HG03521 (cell line): ENCODE results near the gene FOXO6.
"Not testable (repeated sequence)": the region's sequence is repeated elsewhere in the genome, so short reads cannot be mapped to it uniquely, and the experiment has no call there.

ENCODE experiments used
- ATAC-seq: cut with Tn5 transposase; IDR thresholded peaks from one replicate; pipeline ENCODE4 v1.9.1; 2021; ENCODE audit warnings: mild to moderate bottlenecking, moderate library complexity; ENCODE audit not compliant: unreplicated experiment

The FOXO6 gene

DNA sequence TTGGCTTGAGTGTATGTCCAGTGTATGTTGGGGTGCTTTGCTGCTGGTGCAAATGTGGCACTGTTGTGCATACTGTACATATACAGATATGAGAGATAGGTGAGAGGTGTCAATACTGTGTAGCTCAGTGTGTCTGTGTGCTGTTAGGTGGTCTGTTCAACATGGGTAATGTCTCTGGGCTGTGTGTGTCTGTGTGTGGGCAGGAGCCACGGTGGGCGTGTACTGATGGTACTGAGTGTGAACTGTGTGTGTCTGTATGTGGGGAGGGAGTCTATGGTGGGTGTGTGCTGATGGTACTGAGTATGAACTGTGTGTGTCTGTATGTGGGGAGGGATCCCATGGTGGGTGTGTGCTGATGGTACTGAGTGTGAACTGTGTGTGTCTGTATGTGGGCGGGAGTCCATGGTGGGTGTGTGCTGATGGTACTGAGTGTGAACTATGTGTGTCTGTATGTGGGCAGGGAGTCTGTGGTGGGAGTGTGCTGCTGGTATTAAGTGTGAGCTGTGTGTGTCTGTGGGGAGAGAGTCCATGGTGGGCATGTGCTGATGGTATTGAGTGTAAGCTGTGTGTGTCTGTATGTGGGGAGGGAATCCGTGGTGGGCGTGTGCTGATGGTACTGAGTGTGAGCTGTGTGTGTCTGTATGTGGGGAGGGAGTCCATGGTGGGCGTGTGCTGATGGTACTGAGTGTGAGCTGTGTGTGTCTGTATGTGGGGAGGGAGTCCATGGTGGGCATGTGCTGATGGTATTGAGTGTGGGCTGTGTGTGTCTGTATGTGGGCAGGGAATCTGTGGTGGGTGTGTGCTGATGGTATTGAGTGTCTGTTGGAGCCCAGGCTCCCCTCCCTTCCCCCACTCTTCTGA lies 32.2 kb upstream of the FOXO6 start:
- ATAC-seq, result no peak

DNA sequence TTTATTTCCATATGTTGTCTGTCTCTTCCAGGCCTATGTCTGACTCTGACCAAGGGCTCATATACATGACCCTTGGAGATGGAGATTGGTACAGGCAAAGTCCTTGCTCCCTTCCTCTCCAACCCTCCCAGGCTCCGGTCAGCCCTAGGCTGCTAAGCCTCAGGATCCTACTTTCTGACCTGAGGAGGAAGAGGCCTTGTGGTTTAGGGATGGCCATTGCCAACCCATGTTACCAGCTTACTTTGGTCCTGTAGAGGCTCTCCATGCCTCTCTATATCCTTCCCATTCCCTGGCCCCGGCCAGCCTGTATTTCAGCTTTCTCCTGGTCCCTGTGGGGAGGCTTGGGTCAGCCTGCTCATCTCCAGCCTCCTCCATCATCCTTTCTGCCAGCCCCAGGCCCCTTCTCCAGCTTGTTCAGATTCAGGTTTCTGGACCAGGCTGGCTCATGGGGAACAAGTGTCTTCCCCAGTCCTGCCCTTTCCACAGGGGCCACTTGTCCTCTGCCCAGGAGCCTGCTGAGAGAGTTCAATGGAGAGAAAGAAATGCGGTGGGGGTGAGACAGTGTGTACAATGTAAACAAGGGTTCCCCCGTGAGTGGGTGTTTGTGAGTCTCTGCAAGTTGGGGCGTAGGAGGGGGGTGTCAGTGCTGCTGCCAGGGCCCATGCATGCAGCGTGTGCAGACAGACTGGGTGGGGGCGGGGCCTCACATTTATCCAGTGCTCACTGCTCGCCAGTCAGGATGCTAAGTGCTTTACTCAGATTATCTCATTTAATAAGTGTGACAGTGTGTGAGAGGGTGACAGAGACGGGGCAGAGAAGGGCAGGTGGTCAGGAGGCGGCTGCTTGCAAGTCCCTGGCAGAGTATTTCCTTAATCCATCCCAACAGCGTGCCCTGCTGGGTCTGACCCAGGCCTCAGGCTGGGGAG lies 31.3 kb upstream of the FOXO6 start:
- ATAC-seq, result no peak

- no peak for ATAC-seq
Observed at GRCh38 chr1:41330588-41331545, 30.4 kb upstream of the FOXO6 start.

DNA sequence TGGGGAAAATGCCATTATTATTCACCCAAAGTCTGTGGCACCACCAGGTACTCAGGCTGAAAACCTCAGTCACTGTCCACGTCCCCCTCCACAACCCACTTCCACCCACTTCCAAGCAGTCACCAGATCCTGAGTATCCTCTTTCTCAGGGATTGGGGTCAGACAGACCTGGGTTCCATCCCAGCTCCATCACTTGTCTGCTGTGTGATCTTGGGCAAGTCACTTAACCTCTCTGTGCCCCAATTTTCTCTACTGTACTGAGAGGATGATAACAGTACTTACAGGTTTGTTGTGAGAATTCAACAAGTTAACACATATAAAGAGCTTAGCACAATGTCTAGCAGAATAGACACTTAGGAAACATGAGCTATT lies 29.7 kb upstream of the FOXO6 start:
- no peak for ATAC-seq

- ATAC-seq, result not testable (repeated sequence)
Observed at GRCh38 chr1:41332161-41332560, 29.1 kb upstream of the FOXO6 start.

- no peak for ATAC-seq
Observed at GRCh38 chr1:41333146-41333784, 28.0 kb upstream of the FOXO6 start.

DNA sequence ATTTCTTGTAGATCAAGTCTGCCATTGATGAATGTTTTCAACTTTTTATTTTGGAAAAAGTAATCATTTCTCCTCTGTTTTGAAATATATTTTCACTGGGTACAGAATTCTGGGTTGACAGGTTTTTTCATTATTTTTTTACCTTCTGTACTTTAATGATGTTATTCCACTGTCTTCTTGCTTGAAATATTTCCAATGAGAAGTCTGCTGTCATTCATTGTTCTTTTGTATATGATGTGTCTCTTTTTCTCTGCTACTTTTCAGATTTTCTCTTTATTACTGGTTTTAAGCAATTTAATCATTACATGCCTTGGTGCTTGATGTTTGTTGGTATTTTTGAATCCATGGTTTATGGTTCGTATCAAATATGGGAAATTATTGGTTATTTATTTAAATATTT lies 22.4 kb upstream of the FOXO6 start:
- ATAC-seq, result no peak

DNA sequence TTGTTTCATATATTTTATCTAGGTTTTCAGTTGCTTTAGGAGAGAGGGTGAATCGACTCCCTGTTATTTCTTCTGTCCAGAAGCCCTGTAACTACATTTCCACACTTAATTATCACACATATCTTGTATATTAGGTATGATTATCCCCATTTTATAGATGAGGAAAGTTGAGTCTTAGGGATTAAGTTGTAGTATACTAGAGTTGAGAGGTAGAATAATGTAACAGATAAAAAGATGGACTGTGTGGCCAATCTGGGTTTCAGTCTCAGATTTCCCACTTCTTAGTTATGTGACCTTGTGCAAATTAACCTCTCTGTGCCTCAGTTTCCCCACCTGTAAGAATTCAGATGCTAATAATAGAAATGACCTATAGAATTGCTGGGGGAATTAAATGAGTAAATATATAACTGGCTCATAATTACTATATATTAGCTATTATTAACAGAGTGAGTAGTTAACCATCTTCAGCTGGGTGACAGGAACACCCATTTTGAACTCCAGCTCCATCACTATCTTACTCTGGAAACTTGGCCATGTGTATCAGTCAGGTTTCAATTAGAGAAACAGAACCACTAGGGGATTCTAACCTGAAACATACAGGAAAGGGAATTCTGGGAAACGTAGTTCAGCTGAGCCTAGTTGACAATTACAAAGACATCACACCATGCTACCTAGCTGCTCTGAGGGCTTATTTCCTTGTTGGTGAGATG lies 20.4 kb upstream of the FOXO6 start:
- ATAC-seq, result no peak

- ATAC-seq, result no peak
Observed at GRCh38 chr1:41341365-41341683, 19.9 kb upstream of the FOXO6 start.

DNA sequence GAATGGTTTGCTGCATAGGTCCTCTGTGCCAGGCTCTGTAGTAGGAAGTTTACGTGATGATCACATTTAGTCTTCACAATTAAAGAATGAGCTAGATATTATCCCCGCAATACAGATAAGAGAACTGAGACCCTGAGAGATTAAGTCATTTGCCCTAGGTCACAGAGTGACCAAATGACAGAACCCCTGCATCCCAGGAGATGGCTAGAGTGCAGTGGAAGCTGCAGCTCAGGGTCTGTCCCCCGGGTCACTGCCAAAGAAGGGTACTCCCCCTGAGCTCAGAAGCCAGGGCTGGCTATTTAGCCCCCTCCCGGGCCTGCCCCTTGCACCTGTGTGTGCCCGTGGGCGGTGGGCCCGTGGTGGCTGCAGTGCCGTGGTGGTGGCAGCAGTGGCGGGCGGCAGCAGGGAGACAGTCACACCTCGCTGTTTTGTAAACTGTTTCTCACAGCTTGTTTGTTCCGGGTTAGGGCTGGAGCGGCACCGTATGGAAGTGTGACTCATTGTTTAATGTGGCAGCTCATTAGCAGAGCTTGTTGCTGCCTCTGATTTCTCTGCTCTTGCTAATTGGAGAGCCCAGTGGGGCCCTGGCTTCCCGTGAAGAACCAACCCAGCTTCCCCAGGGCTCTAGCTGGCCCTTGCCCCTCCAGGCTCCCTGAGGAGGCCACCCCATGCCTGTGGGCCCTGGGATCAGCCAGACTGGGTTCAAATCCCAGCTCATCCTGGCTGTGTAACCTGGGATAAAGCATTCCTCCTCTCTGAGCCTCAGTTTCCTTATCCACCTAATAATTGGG lies 19.3 kb upstream of the FOXO6 start:
- no peak for ATAC-seq

GRCh38 chr1:41342774-41343355 lies 18.4 kb upstream of the FOXO6 start:
- no peak for ATAC-seq

GRCh38 chr1:41343790-41344699 lies 17.2 kb upstream of the FOXO6 start:
- ATAC-seq, result no peak

DNA sequence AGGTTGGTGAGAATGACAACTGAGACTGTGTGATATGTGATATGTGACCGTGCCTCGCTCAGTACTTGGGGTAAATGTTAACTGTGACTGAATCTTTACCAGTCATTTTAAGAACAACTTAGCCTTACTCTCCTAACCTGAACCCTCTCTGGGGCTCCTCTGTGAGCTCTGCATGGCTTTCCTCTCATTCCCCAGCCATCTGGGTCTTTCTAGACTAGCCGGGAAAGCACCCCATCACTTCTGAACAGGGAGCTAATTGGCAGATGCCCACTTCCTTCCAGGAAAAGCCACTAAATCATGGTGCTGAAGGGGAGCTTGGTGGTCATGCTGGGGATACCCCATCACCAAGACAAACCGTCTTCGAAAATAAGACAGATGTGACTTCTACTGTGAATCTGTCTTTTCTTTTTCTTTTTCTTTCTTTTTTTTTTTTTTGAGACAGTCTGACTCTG lies 16.5 kb upstream of the FOXO6 start:
- ATAC-seq, result no peak

DNA sequence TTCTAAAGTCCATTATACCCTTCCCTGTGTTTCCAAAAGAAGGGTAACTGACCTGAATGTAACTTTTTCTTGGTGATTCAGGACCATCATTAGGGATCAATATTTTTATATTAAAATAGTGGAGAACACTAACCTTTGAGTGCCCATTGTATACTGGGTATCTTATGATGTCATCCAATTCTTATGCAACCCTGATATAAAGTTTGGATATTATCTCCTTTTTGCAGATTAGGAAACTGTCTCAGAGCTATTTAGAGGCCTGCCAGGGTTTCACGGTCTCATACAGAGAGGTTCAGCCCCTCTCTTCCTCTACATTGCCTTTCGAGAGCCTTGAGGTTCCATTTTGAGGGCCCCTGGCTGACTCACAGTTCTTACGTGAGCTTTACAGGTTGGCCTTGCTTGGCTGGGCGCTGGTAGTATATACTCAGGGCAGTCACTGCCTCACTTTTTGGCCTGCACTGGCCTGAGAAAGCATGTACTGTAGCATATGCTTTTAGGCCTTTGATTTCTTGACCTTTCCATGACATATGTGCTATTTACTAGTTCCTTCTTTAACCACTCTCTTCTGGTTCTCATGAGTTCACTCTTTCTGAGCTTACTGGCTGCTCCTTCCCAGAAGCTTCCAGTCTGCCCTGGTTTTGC lies 15.7 kb upstream of the FOXO6 start:
- ATAC-seq, result no peak

GRCh38 chr1:41347276-41347675 lies 14.0 kb upstream of the FOXO6 start:
- ATAC-seq, result no peak

DNA sequence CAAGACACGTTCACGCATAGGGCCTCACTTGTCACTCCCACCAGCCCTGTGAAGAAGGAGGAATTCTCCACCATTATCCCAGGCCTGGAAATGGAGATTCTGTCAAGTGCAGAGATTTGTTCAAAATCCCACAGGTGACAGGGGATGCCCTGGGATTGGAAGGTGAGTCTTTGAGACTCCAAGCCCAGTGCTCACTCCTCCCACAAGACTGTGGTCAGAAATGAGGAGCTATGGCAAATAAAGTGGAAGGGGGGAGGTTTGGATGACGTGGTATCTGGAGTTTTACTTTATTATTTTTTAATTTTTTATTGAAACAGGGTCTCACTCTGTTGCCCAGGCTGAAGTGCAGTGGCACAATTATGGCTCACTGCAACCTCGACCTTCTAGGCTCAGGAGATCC lies 12.8 kb upstream of the FOXO6 start:
- no peak for ATAC-seq
